NCI-H1092 (cell line): Measurements from ENCODE around the gene GALNT15.

Experiments used
- DNase-seq: peaks from one replicate; lab custom pipeline; 2025; lab: John Stamatoyannopoulos, UW

Gene GALNT15

DNA sequence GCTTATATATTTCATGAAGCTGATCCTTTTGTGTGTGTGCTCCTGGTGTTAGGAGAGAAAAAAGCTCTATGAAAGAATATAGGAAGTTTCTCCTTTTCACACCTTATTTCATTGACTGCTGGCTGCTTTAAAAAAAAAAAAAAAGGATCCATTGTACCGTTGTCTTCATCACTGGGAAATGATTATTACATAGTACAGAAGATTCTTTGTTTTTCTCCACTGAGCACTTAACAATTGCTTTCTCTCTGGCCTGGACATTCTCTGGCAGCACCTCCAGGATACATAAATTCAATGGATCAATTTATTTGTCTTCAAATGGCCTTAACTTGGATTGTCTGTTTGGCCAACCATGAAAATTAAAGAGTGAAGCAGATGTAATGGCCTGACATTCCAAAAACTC, 53.1 kb downstream of the GALNT15 start:
- no peak for DNase-seq

DNA sequence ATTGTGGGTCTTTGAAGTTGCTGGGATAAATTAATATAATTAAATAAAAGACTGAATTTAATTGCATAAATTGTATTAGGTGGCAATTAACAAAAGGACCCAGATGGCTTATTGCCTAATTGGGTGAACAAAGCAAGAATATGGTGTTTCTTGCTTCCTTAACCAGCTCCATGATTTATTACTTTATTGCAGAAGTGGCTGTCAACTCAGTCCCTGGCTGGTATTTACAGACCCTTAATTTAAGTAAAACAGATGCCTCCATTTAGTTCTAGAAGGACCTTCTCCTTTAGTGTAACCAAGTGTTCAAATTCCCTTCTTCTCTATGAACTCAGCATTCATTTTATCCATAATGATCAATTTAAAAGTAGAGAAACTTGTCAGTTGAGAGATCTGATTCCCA, 55.2 kb downstream of the GALNT15 start:
- no peak for DNase-seq

DNA sequence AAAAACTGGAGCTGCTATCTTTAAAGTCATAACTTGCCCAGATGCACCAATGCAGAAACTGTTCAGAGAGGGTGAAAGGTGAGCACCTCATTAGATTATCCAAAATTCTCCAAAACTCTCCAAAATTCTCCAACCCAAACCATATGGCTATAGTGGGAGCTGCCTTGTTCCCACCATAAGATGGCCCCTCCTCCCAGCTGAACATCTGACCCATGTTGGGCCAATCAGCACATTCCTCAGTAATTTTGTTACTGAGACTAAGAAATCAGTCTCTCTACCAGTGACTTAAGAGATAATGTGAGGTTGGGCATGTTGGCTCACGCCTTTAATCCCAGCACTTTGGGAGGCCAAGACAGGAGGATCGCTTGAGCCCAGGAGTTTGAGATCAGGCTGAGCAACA, 57.5 kb downstream of the GALNT15 start:
- no peak for DNase-seq

DNA sequence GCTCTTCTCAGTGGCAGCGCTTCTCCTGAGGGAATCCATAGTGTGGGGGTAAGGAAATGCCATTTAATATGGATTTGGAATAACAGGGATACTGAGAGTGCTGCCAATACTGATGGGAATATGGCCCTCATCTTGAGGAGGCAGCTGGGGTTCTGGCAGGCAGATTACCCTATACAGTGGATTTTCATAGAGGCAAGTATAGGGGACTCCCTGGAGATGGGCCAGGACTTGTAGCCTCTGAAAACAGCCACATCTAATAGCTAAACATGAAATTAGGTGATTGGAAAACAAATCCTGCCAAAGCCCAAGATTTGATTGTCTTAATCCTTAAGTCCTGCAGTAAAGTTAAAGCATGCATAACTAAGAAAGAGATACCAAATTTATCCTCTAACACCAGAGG, 59.3 kb downstream of the GALNT15 start:
- no peak for DNase-seq

DNA sequence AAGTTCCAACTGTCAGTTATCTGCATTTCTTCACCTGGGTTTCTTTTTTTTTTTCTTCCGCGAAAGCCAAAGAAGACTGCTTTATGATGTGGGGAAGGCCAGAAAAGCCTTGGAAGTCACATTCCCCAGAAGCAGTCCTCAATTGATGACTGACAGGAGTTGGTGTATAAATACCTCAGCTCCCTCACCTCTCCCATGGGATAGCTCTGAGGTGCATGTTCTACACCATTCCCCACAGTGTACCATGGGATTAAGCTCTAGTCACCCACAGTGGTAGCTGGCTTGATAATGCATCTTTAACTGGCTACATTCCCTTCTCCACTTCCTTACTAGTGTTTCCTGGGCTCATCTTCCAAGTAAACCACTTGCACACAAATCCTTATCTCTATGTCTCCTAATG, 59.8 kb downstream of the GALNT15 start:
- no peak for DNase-seq

DNA sequence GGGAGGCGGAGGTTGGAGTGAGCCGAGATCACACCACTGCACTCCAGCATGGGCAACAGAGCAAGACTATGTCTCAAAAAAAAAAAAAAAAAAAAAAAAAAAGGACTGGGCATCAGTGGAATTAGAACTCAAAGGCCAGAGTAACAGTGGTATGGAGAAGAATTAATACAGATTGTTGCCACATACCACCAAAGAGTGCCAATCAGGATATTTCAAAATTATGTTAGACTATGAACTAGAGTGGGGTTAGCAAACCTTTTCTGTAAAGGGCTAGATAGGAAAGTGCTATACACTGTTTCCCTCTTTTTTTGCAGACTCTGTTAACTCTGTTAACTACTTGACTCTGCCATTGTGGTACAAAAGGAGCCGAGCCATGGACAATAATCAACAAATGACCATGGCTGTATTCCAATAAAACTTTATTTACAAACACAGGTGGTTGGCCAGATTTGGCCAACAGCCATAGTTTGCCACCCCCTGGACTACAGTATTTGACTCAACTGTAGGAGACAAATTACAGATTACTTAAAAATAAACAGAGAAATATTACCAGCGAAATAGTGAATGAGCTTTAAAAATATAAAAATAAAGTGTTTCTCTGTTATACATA, 61.7 kb downstream of the GALNT15 start:
- no peak for DNase-seq

DNA sequence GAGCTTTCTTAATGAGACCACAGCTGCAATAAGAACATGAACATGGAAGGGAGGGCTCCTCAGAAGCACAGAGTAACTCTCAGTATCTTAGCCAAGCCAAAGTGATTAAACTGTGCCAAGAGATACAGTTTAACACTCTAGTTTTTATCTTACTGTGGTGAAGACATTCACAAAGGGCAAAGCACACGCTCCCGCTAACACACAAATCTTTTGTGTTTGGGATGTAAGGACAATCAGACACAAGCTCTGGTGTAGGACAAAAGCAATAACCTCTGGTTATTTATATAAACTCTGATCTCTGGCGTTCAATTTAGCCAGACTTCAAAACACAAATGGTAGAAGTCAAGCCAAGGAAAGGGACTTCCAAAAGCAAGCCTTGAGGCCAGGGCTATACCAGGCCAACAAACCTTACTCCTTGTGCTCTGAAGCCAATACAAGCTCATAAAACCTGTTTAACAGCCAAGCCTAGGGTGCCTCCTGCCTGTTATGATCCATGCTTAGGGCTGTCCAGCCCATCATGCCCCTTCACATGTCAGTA, 62.4 kb downstream of the GALNT15 start:
- no peak for DNase-seq

DNA sequence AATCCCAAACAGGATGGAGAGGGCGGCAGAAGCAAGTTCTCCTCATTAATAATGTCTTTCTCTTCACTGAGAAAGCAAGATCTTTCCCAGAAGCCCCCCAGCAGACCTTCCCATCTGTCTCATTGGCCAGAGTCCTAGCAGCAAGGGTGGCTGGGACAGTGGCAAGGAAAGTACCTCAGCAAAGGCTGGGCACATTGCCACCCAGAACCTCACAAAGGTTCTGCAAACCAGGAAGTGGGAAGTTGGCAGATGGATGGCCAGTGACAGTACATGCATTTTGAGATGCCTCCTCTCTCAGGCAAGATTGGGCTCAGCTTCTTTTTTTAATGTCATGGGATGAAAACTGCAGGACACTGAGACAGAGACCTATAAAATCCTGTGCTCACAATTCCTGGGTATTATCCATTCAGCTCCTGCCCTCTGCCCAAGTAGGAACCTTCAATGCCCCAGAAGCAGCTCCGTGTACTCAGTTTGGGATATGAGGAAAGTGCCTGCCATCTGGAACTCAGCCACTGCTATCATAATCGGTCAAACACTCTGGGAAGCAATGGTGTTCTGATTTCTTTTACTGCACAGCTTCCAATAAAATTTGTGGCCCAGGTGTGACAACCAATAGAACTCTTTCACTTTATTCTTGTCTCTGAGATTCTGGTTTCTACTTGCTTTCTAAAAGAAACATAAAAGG, 64.7 kb downstream of the GALNT15 start:
- DNase-seq, result no peak

DNA sequence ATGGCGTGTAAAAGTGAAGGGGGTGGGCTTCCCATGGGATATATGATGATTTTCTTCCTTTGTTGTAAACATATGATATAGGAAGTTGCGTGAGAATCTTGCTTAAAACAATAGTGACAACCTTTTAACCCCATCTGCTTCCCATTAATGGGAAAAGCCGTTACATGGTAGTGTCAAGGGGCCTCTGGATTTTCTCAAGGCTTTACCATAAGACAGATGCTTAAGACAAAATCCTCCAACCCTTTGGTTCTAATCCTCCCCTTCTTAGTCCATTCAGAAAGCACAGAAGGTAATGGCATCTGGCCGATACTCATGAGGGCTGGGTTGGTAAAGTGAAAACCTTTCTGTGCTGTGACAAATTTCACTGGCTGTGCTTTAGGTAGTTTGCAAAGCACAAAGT, 65.3 kb downstream of the GALNT15 start:
- no peak for DNase-seq

DNA sequence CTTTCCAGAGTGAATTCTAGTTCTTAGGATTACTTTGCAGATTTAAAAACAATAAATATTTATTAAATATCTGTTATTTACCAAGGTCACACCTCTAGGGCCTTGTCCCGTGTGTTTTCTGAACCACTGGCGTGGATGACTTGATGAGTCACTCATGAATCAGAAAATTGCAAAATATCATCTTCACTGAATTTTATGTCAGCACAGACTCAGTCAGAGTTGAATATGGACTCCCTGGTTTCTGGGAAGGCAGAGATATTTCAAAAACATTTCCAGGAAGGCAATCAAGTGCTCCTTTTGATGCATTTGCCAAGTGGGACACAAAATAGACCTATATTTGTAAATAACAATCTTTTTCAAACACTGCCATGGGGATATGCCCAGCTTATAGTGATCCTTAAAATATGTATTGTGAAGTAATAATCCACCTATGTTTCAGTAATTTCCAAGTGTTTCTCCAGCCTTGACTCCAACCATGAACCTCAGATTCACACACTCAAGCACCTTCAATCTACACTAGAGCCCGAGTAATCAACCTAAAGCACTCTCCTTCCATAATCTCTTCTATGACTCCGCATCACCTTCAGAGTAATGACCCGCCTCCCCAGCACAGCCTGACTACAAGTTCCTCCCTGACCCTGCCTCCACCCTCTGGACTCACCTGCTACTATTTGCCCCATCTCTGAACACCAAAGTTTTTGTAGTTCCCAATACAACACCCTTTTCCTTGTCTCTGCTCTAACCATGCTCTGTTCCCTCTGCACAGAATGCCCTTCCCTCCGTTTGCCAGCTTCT, 65.9 kb downstream of the GALNT15 start:
- no peak for DNase-seq

DNA sequence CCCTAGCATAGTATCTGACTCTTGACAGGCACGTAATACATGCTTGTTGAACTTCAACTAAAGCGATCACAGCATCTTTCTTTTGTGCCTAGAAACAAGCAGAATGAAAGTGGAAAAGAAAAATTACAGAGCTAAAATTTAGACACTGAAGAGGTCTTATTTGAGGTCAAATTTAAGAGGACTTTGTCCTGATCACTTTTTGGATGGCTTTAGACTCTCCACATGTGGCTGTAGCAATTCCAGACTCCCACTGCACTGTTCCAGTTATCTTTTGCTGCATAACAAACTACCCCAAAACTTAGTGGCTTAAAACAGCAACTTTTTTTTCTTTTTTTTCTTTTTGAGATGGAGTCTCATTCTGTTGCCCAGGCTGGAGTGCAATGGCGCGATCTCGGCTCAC, 66.7 kb downstream of the GALNT15 start:
- no peak for DNase-seq

DNA sequence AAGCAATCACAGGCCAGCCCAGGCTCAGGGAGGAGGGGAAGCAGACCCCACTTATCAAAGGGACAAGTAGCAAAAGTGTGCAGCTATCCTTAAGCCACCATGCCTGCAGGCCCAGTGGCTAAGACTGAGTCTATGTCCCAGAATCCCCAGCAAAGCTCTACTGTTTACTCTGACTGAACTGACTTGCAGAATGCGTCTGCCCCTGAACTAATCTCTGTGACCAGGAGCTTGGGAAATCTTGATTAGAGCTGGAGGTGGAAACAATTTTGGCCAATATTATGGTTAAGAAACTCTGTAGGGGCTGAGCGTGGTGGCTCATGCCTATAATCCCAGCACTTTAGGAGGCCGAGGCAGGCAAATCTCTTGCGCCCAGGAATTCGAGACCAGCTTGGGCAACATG, 67.7 kb downstream of the GALNT15 start:
- no peak for DNase-seq

DNA sequence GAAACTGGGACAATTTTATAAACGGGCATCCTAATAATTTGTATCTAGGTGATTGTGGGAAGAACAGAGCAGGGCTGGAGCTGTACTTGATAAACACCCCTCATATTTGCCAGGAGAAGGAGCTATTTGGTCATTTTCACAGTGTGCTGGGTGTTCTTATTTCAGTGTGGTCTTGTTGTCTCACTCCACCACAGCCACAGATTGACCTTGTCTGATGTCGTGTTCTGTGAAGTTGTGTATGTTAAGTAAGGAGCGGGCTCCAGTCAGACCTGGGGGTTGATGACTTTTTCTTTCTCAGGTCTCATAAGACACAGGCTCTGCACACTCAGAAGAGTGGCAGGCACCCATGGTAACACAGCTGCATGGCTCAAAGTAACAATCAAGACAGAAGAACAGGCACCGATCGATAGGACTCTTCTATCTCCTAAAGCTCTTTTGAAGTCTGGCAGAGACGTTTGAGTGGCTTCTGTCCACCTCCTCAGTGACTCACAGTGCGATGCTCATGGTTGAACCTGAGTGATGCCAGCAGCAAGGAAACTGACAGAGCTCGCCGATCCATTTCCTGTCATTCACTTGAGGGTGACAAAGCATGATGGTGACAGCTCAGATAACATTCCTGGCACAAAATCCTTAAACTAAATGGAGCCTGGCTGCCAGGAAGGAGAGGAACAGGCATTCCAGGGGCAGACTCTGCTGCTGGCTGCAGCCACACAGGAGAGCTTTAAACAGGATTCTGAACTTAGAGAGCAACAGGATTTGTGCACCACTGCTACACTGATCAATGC, 69.4 kb downstream of the GALNT15 start:
- no peak for DNase-seq

DNA sequence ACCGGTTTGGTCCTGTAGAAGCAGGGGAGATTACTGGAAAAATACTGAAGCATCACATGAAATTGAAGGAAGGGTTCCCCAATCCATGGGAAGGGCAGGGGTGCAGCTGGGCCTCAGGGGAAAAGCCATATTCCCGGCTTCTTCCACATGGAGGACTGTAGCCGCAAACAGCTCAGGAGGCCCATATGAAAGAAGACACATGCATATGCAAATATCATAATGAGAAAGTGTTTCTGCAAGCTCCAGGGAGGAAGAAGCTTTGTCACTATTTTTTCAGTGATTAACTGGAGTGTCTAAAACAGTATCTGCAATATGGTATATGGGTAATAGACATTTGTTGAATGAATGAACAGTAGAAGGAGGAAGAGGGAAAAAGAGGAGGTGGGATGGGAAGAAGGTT, 71.1 kb downstream of the GALNT15 start:
- DNase-seq, result no peak

DNA sequence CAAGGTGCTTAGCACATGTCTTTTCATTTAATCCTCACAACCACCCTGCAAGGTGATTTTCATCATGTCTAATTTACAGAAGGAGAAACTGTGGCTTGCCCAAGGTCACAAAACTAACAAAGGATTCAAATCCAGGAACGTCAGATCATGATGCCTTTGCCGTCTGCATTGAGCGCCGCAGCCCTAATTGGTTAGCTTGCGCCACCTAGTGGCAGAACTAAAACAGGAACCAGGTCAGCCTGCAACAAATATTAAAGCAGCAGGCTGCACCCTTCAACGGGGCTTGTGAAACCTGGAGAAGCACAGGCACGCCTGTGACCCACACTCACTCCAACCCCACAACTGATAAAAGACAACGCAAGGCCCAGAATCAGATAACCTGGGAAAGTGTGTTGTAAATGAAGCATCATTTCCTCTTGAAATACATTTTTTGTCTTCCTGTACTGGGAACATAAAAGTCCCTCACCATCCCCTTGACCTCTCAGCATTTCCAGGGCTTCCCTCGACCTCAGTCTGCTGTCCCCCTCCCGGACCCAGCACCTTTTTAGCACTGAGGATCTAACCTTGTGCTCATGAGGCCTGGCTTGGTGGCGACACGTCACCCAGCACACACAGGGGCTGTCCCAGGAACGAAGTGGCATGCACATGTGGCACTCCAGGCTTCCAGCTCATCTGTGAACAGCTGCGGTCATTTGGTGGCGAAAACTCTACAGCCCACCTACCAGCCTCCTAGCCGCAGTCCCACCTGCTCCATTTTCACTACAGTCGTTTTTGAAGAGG, 73.0 kb downstream of the GALNT15 start:
- peak; percentile 74 for DNase-seq

DNA sequence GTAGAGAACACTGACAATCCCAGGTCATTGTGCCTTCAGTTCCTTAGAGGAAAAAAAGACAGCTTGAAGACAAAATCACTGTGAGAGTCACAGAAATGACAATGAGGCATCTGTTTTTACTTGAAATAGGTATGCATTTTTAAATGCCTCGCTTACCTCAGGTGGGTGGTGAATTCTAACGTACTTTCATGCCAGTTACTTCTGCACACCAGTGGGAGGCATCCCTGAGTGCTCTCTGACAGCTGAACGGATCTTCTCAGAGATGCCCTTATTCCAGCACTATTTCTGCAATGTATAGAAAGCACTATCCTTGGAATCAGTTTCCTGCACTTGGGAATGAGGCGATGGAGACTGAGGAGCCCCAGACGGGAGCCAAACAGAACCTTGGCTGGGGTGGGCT, 74.1 kb downstream of the GALNT15 start:
- no peak for DNase-seq

DNA sequence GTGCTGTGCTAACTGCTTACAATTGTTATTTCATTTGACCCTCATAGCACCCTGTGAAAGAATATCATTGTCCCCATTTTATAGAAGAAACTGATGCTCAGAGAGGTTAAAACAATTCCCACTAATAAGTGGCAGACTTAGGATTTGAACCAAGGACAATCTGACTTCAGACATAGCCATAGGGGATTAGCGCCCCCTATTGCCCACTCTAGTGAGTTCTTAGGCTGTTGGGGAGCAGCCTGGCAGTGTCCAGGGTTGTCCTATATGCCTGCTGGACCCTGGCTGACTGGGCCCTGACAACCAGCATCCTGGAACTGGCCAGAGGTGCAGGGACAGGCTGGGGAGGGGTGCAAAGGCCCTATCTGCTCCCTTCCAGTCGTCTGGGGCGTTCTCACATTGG, 74.9 kb downstream of the GALNT15 start:
- DNase-seq, result no peak

DNA sequence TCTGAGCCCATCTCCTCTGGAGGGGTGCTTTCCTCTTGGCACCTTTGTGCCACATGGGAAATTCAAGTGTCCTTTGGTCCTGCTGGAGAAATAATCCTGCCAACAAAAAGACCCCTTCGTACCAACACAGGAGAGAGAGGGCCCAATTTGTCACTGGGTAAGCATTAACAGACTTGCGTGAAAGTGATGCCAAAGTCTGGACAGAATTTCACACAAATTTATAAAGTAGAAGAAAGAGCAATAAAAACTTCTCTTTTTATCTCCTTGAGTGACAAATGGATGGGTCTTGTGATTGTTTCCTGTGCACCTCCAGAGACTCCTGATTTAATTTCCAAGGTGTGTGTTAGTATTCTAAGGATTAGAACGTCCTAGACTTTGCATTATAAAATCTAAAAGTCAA, 75.4 kb downstream of the GALNT15 start:
- no peak for DNase-seq

DNA sequence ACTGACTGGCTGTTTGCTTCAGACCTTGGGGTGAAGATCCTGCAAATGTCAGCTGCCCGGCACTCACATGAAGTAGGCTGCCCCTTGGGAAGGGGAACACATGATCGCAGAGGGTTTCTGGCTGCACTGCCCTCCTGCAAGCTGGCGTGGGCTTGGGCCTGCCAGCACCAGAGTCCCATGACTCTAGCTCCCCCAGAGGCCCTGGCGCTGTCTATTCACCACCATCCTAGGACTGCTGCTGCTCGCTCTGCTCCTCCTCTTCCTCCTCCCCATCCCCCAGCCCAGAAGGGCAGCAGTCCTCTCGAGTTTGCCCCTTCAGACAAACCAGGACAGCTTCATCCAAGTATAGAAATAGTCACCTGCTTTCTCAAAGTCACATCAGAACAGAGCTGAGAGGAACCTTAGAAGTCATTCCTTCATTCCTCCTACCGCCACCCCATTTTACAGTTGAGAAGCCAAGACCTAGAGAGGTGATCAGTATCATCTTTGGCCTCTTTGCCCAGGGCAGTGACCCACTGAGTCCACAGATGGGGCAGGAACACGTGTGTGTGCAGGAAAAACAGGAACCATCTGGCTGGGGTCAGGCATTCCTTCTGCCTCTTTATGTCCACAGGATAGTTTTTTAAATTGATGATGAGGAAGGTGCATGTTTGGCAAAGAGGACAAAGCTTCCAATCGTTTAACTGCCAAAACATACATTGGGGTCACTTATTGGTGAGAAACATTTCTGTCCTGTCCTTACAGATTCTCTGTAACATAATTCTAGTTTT, 77.0 kb downstream of the GALNT15 start:
- DNase-seq, result no peak

DNA sequence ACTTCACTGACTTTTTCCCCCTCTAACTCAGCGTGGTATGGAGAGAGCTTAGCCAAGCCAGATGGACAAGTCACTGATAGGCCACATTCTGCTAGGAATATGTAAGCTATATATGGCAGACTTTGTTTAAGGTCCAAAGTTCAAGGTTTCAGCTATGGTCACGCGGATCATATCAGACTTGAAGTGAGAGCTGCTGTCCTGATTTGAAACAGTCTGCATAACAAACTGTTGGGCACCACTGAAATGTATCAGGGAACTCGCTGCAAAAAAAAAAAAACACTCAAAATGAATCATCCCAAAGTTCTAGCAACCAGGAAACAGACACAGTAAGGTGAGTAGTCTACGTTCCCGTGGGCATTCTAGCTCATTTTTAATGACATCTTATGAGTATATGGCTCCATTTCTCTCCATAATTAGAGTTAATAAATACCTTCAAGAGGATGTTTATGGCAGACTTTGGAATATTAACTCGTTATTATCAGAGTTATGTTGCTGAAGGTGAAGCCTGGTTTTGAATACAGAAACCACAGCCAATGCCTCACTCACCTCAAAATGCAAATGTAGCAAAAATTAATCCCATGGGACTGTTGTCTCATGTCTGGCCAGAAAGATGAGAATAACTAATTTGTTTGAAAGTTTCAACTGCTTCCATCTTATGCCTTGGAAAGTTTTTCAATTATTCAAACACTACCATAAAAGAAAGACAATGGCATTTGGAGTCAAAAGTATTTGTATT, 77.9 kb downstream of the GALNT15 start:
- no peak for DNase-seq
